Testis (tissue), 3 donors: ENCODE measurements around the gene FES. TPM values are rescaled to one million over a fixed set of nuclear protein-coding genes. Genes with fewer than 3 reads are reported as not detected.

Source experiments
- DNase-seq: peaks from one replicate; pipeline ENCODE4 v3.0.0-alpha.2; 2019
- H3K27ac ChIP-seq, 2 donors: fragments of 200-600 bp; sonication (generic); one replicate each; pipeline ENCODE4 v1.5.1; 2019
- H3K27me3 ChIP-seq: fragments of 200-600 bp; sonication (generic); one replicate; pipeline ENCODE4 v1.5.1; 2019
- H3K36me3 ChIP-seq: fragments of 200-600 bp; sonication (generic); one replicate; pipeline ENCODE4 v1.5.1; 2017; ENCODE audit warnings: low read depth; ENCODE audit errors: missing control alignments
- H3K4me1 ChIP-seq: fragments of 200-600 bp; sonication (generic); one replicate; pipeline ENCODE4 v1.5.1; 2019
- H3K4me3 ChIP-seq, 2 donors: fragments of 200-600 bp; sonication (generic); one replicate each; pipeline ENCODE4 v1.5.1; 2017 to 2019
- H3K9me3 ChIP-seq: fragments of 200-600 bp; sonication (generic); one replicate; pipeline ENCODE4 v1.5.1; 2017
- CTCF ChIP-seq, 3 experiments: fragments of 450-650 bp in 2 of 3; fragments of 200-600 bp in 1 of 3; sonication (generic) in 1 of 3; IDR thresholded peaks; one replicate each; pipeline ENCODE4 v1.5.1; 2016 to 2019; ENCODE audit warnings: antibody characterized with exemption in 3 of 3, mild to moderate bottlenecking in 2 of 3, moderate library complexity in 1 of 3
- POLR2A ChIP-seq: fragments of 450-650 bp; IDR thresholded peaks from one replicate; pipeline ENCODE4 v1.6.1; 2017; ENCODE audit warnings: antibody characterized with exemption, mild to moderate bottlenecking, moderate library complexity
- WGBS, 2 donors: methylation state at CpG; one replicate each; pipeline ENCODE4 v1.1.5; 2018; 5-methylcytosine and 5-hydroxymethylcytosine counted together
- intact Hi-C: fragments of 100-400 bp; cut with DNase I; formaldehyde crosslinking; loops from one replicate; pipeline ENCODE4 v1.15.1; 2023; ENCODE audit warnings: low total_unique reads
- polyA plus RNA-seq: library from polyadenylated mRNA; stranded (reverse); fragments of 350-450 nt; fragmentation: Illumina TruSeq; extraction: RNeasy Lipid Tissue Mini Kit (QIAGEN cat#74804); gene quantifications from one replicate; pipeline ENCODE4 v1.2.3, GENCODE V29; 2014; ENCODE audit warnings: low read depth, low replicate concordance; ENCODE audit not compliant: insufficient read depth
- total RNA-seq, 2 donors: library from RNA; depleted of rRNA; stranded (reverse); fragments of >200 nt; gene quantifications; one replicate each; pipeline ENCODE4 v1.2.3, GENCODE V29; 2016

Gene FES
- total and polyA plus RNA-seq, 3 donors from 2014 or later: 14.4 to 23.1 (median 18.6) TPM

GRCh38 chr15:90863987-90864386, 20.3 kb upstream of the FES start:
- Histone ChIP-seq H3K4me3 (no peak overlapping the region), H3K9me3 (no peaks in the 10 kb centered on the region), H3K27ac (no peak overlapping the region), H3K36me3 (no peaks in the 10 kb centered on the region), H3K4me1 (peaks cover under 1% of the 10 kb centered on the region), H3K27me3 (no peaks in the 10 kb centered on the region)
- DNase-seq: no peak
- intact Hi-C loops: no loop called here
- TF ChIP-seq POLR2A (no peak), CTCF (IDR thresholded peaks at IDR 0.05) (no peak)
- WGBS, 2 donors: 87 to 91% methylated on average over 4 of the region's 4 CpGs

GRCh38 chr15:90864507-90864906, 19.8 kb upstream of the FES start:
- no peak for DNase-seq
- Histone ChIP-seq H3K27ac (no peak overlapping the region), H3K4me1 (peaks cover 5% of the 10 kb centered on the region), H3K36me3 (no peaks in the 10 kb centered on the region), H3K27me3 (no peaks in the 10 kb centered on the region), H3K9me3 (no peaks in the 10 kb centered on the region), H3K4me3 (no peak overlapping the region)
- intact Hi-C loops: no loop called here
- TF ChIP-seq POLR2A (no peak), CTCF (IDR thresholded peaks at IDR 0.05) (no peak)
- WGBS, 2 donors: 80 to 96% methylated on average over 5 to 10 of the region's 10 CpGs

GRCh38 chr15:90865702-90866101, 18.6 kb upstream of the FES start:
- 86 to 91% methylated on average over 4 of the region's 4 CpGs for WGBS, 2 donors
- Histone ChIP-seq H3K27ac (no peak overlapping the region), H3K27me3 (no peaks in the 10 kb centered on the region), H3K4me1 (peaks cover 15% of the 10 kb centered on the region), H3K4me3 (no peak overlapping the region), H3K36me3 (no peaks in the 10 kb centered on the region), H3K9me3 (no peaks in the 10 kb centered on the region)
- TF ChIP-seq CTCF (IDR thresholded peaks at IDR 0.05) (no peak), POLR2A (no peak)
- intact Hi-C loops: no loop called here
- no peak for DNase-seq

- H3K27ac ChIP-seq: no peak overlapping the region
- H3K4me1 ChIP-seq: peaks cover 18% of the 10 kb centered on the region
- H3K27me3 ChIP-seq: no peaks in the 10 kb centered on the region
- H3K9me3 ChIP-seq: no peaks in the 10 kb centered on the region
- no peaks in the 10 kb centered on the region for H3K36me3 ChIP-seq
- WGBS, 2 donors: 54 to 61% methylated on average over 15 to 16 of the region's 16 CpGs
- TF ChIP-seq CTCF (IDR thresholded peaks at IDR 0.05) (no peak), POLR2A (no peak)
- intact Hi-C loops: no loop called here
- H3K4me3 ChIP-seq: no peak overlapping the region
- no peak for DNase-seq
Measured at GRCh38 chr15:90866161-90866715, 18.1 kb upstream of the FES start.

- no peaks in the 10 kb centered on the region for H3K36me3 ChIP-seq
- peaks cover 18% of the 10 kb centered on the region for H3K4me1 ChIP-seq
- no peaks in the 10 kb centered on the region for H3K9me3 ChIP-seq
- no peak overlapping the region for H3K27ac ChIP-seq
- no peak overlapping the region for H3K4me3 ChIP-seq
- TF ChIP-seq POLR2A: no peak
- DNase-seq: no peak
- WGBS, 2 donors: 80 to 84% methylated on average over 3 of the region's 3 CpGs
- no peaks in the 10 kb centered on the region for H3K27me3 ChIP-seq
- intact Hi-C loops: no loop called here
Measured at GRCh38 chr15:90866800-90867199, 17.5 kb upstream of the FES start.
